8988T (cell line): ENCODE results near the gene CETN1.
A peak's percentile ranks its signal among the peaks of the same experiment; 100 is the strongest.

Experiments
- DNase-seq: peaks from one replicate; pipeline ENCODE4 v3.0.0; 2011

Gene CETN1

GRCh38 chr18:623761-624620 lies 43.8 kb downstream of the CETN1 start:
- DNase-seq = peak; percentile 37

- no peak for DNase-seq
These were observed 47.1 kb downstream of the CETN1 start for GRCh38 chr18:627231-627630.

GRCh38 chr18:629269-630150 lies 49.3 kb downstream of the CETN1 start:
- no peak for DNase-seq

GRCh38 chr18:631560-631959 lies 51.4 kb downstream of the CETN1 start:
- DNase-seq = no peak
